Liver (tissue), 3 donors: ENCODE data around the gene IL1RAPL2.

Experiments
- EGR1 ChIP-seq, 2 donors: IDR thresholded peaks; 2 replicates each; pipeline ENCODE4 v1.6.1; 2016 to 2018; ENCODE audit warnings: antibody characterized with exemption in 2 of 2, low read depth in 2 of 2
- GABPA ChIP-seq, 2 donors: IDR thresholded peaks in 1 of 2; conservative IDR thresholded peaks in 1 of 2; 2 replicates each; pipeline ENCODE4 v1.6.1; 2016; ENCODE audit warnings: antibody characterized with exemption in 2 of 2, mild to moderate bottlenecking in 1 of 2, moderate library complexity in 1 of 2
- HNF4A ChIP-seq, 2 donors: conservative IDR thresholded peaks; 2 replicates each; pipeline ENCODE4 v1.6.1; 2016; ENCODE audit warnings: antibody characterized with exemption in 2 of 2, mild to moderate bottlenecking in 2 of 2
- HNF4G ChIP-seq: IDR thresholded peaks from 2 replicates; pipeline ENCODE4 v1.6.1; 2016; ENCODE audit warnings: antibody characterized with exemption
- JUND ChIP-seq, 2 donors: IDR thresholded peaks; 2 replicates each; pipeline ENCODE4 v1.6.1; 2016; ENCODE audit warnings: antibody characterized with exemption in 2 of 2
- RAD21 ChIP-seq, 2 donors: IDR thresholded peaks; 2 replicates each; pipeline ENCODE4 v1.6.1; 2016; ENCODE audit warnings: antibody characterized with exemption in 2 of 2, mild to moderate bottlenecking in 2 of 2
- SP1 ChIP-seq: IDR thresholded peaks from 2 replicates; pipeline ENCODE4 v1.6.1; 2018; ENCODE audit warnings: antibody characterized with exemption, mild to moderate bottlenecking
- TAF1 ChIP-seq: conservative IDR thresholded peaks from 2 replicates; pipeline ENCODE4 v1.6.1; 2016; ENCODE audit warnings: antibody characterized with exemption, mild to moderate bottlenecking
- YY1 ChIP-seq: IDR thresholded peaks from 2 replicates; pipeline ENCODE4 v1.6.1; 2016; ENCODE audit warnings: antibody characterized with exemption, mild to moderate bottlenecking
- ZBTB33 ChIP-seq: IDR thresholded peaks from 2 replicates; pipeline ENCODE4 v1.6.1; 2016; ENCODE audit warnings: antibody characterized with exemption
- TF ChIP-seq, protein P1 (sequence below): IDR thresholded peaks from 2 replicates; pipeline ENCODE4 v1.6.1; 2016; ENCODE audit warnings: antibody characterized with exemption
- TF ChIP-seq, protein P2 (sequence below): fragments of 150-350 bp; IDR thresholded peaks from 2 replicates; pipeline ENCODE4 v1.5.1; 2017; ENCODE audit warnings: improper control_type of control experiment, low read depth, low read length; ENCODE audit not compliant: missing input control
- TF ChIP-seq, protein P3 (sequence below): IDR thresholded peaks from 2 replicates; pipeline ENCODE4 v1.6.1; 2016; ENCODE audit warnings: antibody characterized with exemption, mild to moderate bottlenecking
- TF ChIP-seq, protein P4 (sequence below): IDR thresholded peaks from 2 replicates; pipeline ENCODE4 v1.6.1; 2016; ENCODE audit warnings: antibody characterized with exemption
- donor health status: healthy.
- donor health status: healthy.

- TF ChIP-seq, protein P1, sequence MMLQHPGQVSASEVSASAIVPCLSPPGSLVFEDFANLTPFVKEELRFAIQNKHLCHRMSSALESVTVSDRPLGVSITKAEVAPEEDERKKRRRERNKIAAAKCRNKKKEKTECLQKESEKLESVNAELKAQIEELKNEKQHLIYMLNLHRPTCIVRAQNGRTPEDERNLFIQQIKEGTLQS, result no peak
- no peak for TF ChIP-seq JUND (IDR thresholded peaks at IDR 0.05)
- TF ChIP-seq, protein P2, sequence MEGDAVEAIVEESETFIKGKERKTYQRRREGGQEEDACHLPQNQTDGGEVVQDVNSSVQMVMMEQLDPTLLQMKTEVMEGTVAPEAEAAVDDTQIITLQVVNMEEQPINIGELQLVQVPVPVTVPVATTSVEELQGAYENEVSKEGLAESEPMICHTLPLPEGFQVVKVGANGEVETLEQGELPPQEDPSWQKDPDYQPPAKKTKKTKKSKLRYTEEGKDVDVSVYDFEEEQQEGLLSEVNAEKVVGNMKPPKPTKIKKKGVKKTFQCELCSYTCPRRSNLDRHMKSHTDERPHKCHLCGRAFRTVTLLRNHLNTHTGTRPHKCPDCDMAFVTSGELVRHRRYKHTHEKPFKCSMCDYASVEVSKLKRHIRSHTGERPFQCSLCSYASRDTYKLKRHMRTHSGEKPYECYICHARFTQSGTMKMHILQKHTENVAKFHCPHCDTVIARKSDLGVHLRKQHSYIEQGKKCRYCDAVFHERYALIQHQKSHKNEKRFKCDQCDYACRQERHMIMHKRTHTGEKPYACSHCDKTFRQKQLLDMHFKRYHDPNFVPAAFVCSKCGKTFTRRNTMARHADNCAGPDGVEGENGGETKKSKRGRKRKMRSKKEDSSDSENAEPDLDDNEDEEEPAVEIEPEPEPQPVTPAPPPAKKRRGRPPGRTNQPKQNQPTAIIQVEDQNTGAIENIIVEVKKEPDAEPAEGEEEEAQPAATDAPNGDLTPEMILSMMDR, result no peak
- no peak for TF ChIP-seq TAF1
- TF ChIP-seq, protein P3, sequence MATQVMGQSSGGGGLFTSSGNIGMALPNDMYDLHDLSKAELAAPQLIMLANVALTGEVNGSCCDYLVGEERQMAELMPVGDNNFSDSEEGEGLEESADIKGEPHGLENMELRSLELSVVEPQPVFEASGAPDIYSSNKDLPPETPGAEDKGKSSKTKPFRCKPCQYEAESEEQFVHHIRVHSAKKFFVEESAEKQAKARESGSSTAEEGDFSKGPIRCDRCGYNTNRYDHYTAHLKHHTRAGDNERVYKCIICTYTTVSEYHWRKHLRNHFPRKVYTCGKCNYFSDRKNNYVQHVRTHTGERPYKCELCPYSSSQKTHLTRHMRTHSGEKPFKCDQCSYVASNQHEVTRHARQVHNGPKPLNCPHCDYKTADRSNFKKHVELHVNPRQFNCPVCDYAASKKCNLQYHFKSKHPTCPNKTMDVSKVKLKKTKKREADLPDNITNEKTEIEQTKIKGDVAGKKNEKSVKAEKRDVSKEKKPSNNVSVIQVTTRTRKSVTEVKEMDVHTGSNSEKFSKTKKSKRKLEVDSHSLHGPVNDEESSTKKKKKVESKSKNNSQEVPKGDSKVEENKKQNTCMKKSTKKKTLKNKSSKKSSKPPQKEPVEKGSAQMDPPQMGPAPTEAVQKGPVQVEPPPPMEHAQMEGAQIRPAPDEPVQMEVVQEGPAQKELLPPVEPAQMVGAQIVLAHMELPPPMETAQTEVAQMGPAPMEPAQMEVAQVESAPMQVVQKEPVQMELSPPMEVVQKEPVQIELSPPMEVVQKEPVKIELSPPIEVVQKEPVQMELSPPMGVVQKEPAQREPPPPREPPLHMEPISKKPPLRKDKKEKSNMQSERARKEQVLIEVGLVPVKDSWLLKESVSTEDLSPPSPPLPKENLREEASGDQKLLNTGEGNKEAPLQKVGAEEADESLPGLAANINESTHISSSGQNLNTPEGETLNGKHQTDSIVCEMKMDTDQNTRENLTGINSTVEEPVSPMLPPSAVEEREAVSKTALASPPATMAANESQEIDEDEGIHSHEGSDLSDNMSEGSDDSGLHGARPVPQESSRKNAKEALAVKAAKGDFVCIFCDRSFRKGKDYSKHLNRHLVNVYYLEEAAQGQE, result no peak
- no peak for TF ChIP-seq GABPA (IDR thresholded peaks at IDR 0.05 in 1 of 2, conservative IDR thresholded peaks at IDR 0.05 in 1 of 2)
- no peak for TF ChIP-seq SP1
- TF ChIP-seq ZBTB33, result no peak
- TF ChIP-seq, protein P4, sequence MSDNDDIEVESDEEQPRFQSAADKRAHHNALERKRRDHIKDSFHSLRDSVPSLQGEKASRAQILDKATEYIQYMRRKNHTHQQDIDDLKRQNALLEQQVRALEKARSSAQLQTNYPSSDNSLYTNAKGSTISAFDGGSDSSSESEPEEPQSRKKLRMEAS, result no peak
- TF ChIP-seq HNF4A (conservative IDR thresholded peaks at IDR 0.05), result no peak
- TF ChIP-seq RAD21 (IDR thresholded peaks at IDR 0.05), result no peak
- no peak for TF ChIP-seq EGR1 (IDR thresholded peaks at IDR 0.05; ENCODE audit: low read depth in 2 of 2)
- TF ChIP-seq YY1, result no peak
- TF ChIP-seq HNF4G, result no peak
These were observed 240.3 kb downstream of the IL1RAPL2 start for GRCh38 chrX:104806346-104806745.
